ENCODE data around the gene UBB.

Gene UBB

GRCh38 chr17:16417896-16418684 is 37.2 kb downstream of the UBB start:
- Histone ChIP-seq H3K9me2 (replicated peaks; ENCODE audit: control insufficient read depth, low read length) (no peaks in the 10 kb centered on the region), H3K27me3 (ENCODE audit: control insufficient read depth, low read length) (no peaks in the 10 kb centered on the region), H3K4me2 (ENCODE audit: low read length) (no peak overlapping the region), H3K4me1 (ENCODE audit: control insufficient read depth, low read length) (peaks cover 31% of the 10 kb centered on the region), H3F3A (ENCODE audit: control insufficient read depth, insufficient read depth) (no peaks in the 10 kb centered on the region), H4K20me1 (ENCODE audit: control insufficient read depth, insufficient read depth, low read depth, low read length) (no peaks in the 10 kb centered on the region), H3K36me3 (ENCODE audit: control insufficient read depth, low read length) (no peaks in the 10 kb centered on the region), H3K9me3 (ENCODE audit: control insufficient read depth, insufficient read depth, low read length) (no peaks in the 10 kb centered on the region), H3K79me2 (ENCODE audit: control insufficient read depth, low read length) (no peaks in the 10 kb centered on the region), H3K27ac (ENCODE audit: low read depth, low read length) (no peak overlapping the region), H3K4me3 (ENCODE audit: low read length) (no peak overlapping the region)
- TF ChIP-seq CTCF (IDR thresholded peaks at IDR 0.05; ENCODE audit: low read depth, low read length, poor library complexity, severe bottlenecking) (no peak), EZH2phosphoT487 (IDR thresholded peaks at IDR 0.05; ENCODE audit: borderline replicate concordance, low read length) (no peak)

GRCh38 chr17:16418685-16419068 is 37.8 kb downstream of the UBB start:
- H3K79me2 ChIP-seq (ENCODE audit: control insufficient read depth, low read length) = no peaks in the 10 kb centered on the region
- TF ChIP-seq CTCF (IDR thresholded peaks at IDR 0.05; ENCODE audit: low read depth, low read length, poor library complexity, severe bottlenecking) = no peak
- no peak for TF ChIP-seq EZH2phosphoT487 (IDR thresholded peaks at IDR 0.05; ENCODE audit: borderline replicate concordance, low read length)
- no peak overlapping the region for H3K27ac ChIP-seq (ENCODE audit: low read depth, low read length)
- H3K4me2 ChIP-seq (ENCODE audit: low read length) = no peak overlapping the region
- no peak overlapping the region for H3K4me3 ChIP-seq (ENCODE audit: low read length)
- no peaks in the 10 kb centered on the region for H3K27me3 ChIP-seq (ENCODE audit: control insufficient read depth, low read length)
- no peaks in the 10 kb centered on the region for H3F3A ChIP-seq (ENCODE audit: control insufficient read depth, insufficient read depth)
- H3K9me3 ChIP-seq (ENCODE audit: control insufficient read depth, insufficient read depth, low read length) = no peaks in the 10 kb centered on the region
- peaks cover 31% of the 10 kb centered on the region for H3K4me1 ChIP-seq (ENCODE audit: control insufficient read depth, low read length)
- no peaks in the 10 kb centered on the region for H4K20me1 ChIP-seq (ENCODE audit: control insufficient read depth, insufficient read depth, low read depth, low read length)
- no peaks in the 10 kb centered on the region for H3K36me3 ChIP-seq (ENCODE audit: control insufficient read depth, low read length)
- H3K9me2 ChIP-seq (replicated peaks; ENCODE audit: control insufficient read depth, low read length) = no peaks in the 10 kb centered on the region

- Histone ChIP-seq H3K27me3 (ENCODE audit: control insufficient read depth, low read length) (no peaks in the 10 kb centered on the region), H3K4me3 (ENCODE audit: low read length) (no peak overlapping the region), H3K9me3 (ENCODE audit: control insufficient read depth, insufficient read depth, low read length) (no peaks in the 10 kb centered on the region), H3K79me2 (ENCODE audit: control insufficient read depth, low read length) (no peaks in the 10 kb centered on the region), H3K4me2 (ENCODE audit: low read length) (no peak overlapping the region), H3K4me1 (ENCODE audit: control insufficient read depth, low read length) (peaks cover 31% of the 10 kb centered on the region), H4K20me1 (ENCODE audit: control insufficient read depth, insufficient read depth, low read depth, low read length) (no peaks in the 10 kb centered on the region), H3K36me3 (ENCODE audit: control insufficient read depth, low read length) (no peaks in the 10 kb centered on the region), H3K9me2 (replicated peaks; ENCODE audit: control insufficient read depth, low read length) (no peaks in the 10 kb centered on the region), H3F3A (ENCODE audit: control insufficient read depth, insufficient read depth) (no peaks in the 10 kb centered on the region), H3K27ac (ENCODE audit: low read depth, low read length) (no peak overlapping the region)
- TF ChIP-seq EZH2phosphoT487 (IDR thresholded peaks at IDR 0.05; ENCODE audit: borderline replicate concordance, low read length) (no peak), CTCF (IDR thresholded peaks at IDR 0.05; ENCODE audit: low read depth, low read length, poor library complexity, severe bottlenecking) (no peak)
Measured at GRCh38 chr17:16419074-16419928, 38.4 kb downstream of the UBB start.
